ENCODE results near the gene ARHGAP30.

DNA sequence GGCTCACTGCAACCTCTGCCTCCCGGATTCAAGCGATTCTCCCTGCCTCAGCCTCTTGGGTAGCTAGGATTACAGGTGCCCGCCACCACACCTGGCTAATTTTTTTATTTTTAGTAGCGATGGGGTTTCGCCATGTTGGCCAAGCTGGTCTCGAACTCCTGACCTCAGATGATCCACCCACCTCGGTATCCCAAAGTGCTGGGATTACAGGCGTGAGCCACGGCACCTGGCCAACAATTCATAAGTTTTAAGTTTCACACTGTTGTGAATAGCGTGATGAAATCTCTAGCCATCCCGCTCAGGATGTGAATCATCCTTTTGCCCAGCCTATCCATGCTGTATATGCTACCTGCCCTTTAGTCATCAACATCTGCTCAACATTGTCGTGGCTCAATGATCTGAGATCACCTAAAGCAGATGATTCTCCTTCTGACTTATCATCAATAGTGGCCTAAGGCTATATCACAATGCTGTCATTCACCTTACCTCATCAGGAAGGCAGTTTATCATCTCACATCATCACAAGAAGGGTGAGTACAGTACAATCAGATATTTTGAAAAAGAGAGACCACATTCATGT is 45.5 kb upstream of the ARHGAP30 start:
- TF ChIP-seq, protein P1, sequence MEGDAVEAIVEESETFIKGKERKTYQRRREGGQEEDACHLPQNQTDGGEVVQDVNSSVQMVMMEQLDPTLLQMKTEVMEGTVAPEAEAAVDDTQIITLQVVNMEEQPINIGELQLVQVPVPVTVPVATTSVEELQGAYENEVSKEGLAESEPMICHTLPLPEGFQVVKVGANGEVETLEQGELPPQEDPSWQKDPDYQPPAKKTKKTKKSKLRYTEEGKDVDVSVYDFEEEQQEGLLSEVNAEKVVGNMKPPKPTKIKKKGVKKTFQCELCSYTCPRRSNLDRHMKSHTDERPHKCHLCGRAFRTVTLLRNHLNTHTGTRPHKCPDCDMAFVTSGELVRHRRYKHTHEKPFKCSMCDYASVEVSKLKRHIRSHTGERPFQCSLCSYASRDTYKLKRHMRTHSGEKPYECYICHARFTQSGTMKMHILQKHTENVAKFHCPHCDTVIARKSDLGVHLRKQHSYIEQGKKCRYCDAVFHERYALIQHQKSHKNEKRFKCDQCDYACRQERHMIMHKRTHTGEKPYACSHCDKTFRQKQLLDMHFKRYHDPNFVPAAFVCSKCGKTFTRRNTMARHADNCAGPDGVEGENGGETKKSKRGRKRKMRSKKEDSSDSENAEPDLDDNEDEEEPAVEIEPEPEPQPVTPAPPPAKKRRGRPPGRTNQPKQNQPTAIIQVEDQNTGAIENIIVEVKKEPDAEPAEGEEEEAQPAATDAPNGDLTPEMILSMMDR (optimal IDR thresholded peaks at IDR 0.05 in 1 of 3, IDR thresholded peaks at IDR 0.05 in 1 of 3, conservative IDR thresholded peaks at IDR 0.05 in 1 of 3; ENCODE audit: extremely low read depth in 1 of 3, insufficient read depth in 2 of 3, low read length in 3 of 3) = no peak
- no peak for TF ChIP-seq EZH2 (IDR thresholded peaks at IDR 0.05; ENCODE audit: low read length)

Data from keratinocyte (primary cell).